Common myeloid progenitor, CD34-positive (primary cell): ENCODE measurements around the gene C17orf75.

ENCODE experiments used
- CTCF ChIA-PET: fragments of 350-600 bp; sonication (Branson Sonifier 250); formaldehyde crosslinking; loops from one replicate; lab custom pipeline; 2021; ENCODE audit warnings: antibody characterized with exemption; lab: Charles Lee
- POLR2A ChIA-PET: fragments of 350-600 bp; sonication (Branson Sonifier 250); formaldehyde crosslinking; loops from one replicate; lab custom pipeline; 2021; ENCODE audit warnings: antibody characterized with exemption; lab: Charles Lee
- DNase-seq, 3 donors: peaks; one replicate each; pipeline versions ENCODE4 v3.0.0 to v3.0.0-alpha.2; 2013
- H3K27ac ChIP-seq, 2 experiments: 1 replicate in 1 of 2; 2 replicates in 1 of 2; pipeline ENCODE4 v1.7.0; 2013; ENCODE audit warnings: inconsistent platforms in 2 of 2, low read length in 2 of 2, mild to moderate bottlenecking in 2 of 2, low read depth in 1 of 2, moderate library complexity in 1 of 2; ENCODE audit not compliant: severe bottlenecking in 2 of 2, insufficient read depth in 1 of 2, poor library complexity in 1 of 2
- H3K27me3 ChIP-seq, 5 experiments: replicated peaks in 2 of 5; 1 replicate in 3 of 5; 2 replicates in 2 of 5; pipeline versions ENCODE4 v1.6.1 to v1.7.0; 2013; ENCODE audit warnings: low read length in 4 of 5, mild to moderate bottlenecking in 2 of 5, moderate library complexity in 2 of 5, inconsistent platforms in 1 of 5; ENCODE audit not compliant: insufficient read depth in 5 of 5, control insufficient read depth in 4 of 5
- H3K36me3 ChIP-seq, 4 experiments: 1 replicate in 2 of 4; 2 replicates in 2 of 4; pipeline versions ENCODE4 v1.6.1 to v1.7.0; 2013; ENCODE audit warnings: low read length in 3 of 4, control low read depth in 1 of 4, mild to moderate bottlenecking in 1 of 4; ENCODE audit not compliant: control insufficient read depth in 4 of 4, insufficient read depth in 4 of 4
- H3K4me1 ChIP-seq, 4 experiments: 1 replicate in 3 of 4; 2 replicates in 1 of 4; pipeline versions ENCODE4 v1.6.1 to v1.7.1; 2013; ENCODE audit warnings: low read length in 3 of 4, mild to moderate bottlenecking in 3 of 4, control low read depth in 1 of 4, inconsistent platforms in 1 of 4, moderate library complexity in 1 of 4; ENCODE audit not compliant: control insufficient read depth in 4 of 4, insufficient read depth in 4 of 4; ENCODE audit errors: control extremely low read depth in 1 of 4
- H3K4me3 ChIP-seq, 7 experiments: 1 replicate in 4 of 7; 2 replicates in 3 of 7; pipeline versions ENCODE4 v1.5.1 to v1.7.0; 2013; ENCODE audit warnings: mild to moderate bottlenecking in 7 of 7, low read length in 6 of 7, moderate library complexity in 6 of 7, inconsistent platforms in 2 of 7, low read depth in 2 of 7, control low read depth in 1 of 7; ENCODE audit not compliant: insufficient read depth in 4 of 7, control insufficient read depth in 1 of 7; ENCODE audit errors: extremely low read depth in 1 of 7
- H3K9me3 ChIP-seq, 5 experiments: 1 replicate in 4 of 5; 2 replicates in 1 of 5; pipeline versions ENCODE4 v1.6.1 to v1.7.1; 2013; ENCODE audit warnings: low read length in 4 of 5, mild to moderate bottlenecking in 2 of 5, inconsistent platforms in 1 of 5, low read depth in 1 of 5, moderate library complexity in 1 of 5; ENCODE audit not compliant: control insufficient read depth in 4 of 5, insufficient read depth in 2 of 5; ENCODE audit errors: control extremely low read depth in 1 of 5
- WGBS: methylation state at CpG from one replicate; pipeline ENCODE4 v1.1.5; 2013; ENCODE audit not compliant: insufficient coverage; 5-methylcytosine and 5-hydroxymethylcytosine counted together

Gene C17orf75

DNA sequence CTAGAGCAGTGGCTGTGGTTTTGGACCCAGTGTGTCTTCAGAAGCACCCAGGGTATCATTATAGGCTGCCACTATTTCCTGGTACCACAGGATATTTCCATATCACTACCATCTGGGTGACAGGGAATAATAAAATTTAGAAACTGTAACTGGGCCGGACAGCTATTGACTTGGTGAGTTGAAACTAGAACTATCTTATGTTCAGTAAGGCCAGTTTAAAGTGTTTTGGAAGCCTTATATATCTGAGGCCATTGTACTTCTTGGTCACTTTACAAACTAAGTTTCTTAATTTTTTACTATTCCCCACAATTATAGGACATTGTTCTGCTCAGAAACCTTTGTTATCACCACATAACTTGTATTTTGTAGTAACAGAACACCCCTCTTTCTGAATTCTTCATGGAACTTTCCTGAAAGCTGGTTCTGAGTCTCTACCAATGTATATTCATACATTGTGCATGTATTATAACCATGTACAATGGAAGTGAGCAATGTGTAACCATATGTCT, 42.0 kb upstream of the C17orf75 start:
- Histone ChIP-seq H3K4me1 (no peaks in the 10 kb centered on the region), H3K27me3 (no peaks in the 10 kb centered on the region), H3K9me3 (no peaks in the 10 kb centered on the region), H3K36me3 (peaks cover 5 to 39% (median 27%) of the 10 kb centered on the region in 4 experiments), H3K4me3 (no peak overlapping the region), H3K27ac (no peak overlapping the region)
- ChIA-PET CTCF (no interaction called here), POLR2A (no interaction called here)
- no peak for DNase-seq
- no CpG with 5 or more reads among the region's 1 CpG for WGBS

DNA sequence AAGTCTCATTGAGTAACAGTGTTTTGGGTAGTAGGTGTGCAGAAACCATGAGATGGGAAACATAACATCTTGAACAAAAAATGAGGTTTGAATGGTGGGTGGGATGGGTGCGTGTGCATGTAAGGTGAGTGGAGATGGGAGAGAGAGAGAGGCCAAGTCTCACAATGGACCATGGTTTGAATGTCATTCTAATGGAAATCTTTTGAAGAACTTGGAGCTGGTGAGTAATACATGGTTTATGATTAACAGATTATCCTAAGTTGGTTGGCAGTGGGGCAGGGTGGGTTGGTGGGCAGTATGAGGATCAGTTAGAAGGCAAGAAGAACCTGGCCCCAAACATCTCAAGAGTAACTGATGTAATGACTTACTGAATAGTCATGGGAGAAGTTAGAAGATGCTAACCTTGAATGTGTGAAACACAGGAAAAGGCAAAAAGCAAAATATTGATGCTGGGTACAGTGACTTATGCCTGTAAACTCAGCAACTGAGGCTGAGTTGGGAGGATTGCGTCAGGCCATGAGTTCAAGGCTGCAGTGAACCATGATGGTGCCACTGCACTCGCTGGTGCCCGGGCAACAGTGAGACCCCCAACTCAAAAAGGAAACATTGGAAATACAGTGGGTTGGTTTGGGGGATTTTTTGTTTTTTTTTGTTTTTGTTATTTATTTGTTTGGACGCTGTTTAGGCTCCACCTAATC, 40.7 kb upstream of the C17orf75 start:
- Histone ChIP-seq H3K36me3 (peaks cover 8 to 52% (median 37%) of the 10 kb centered on the region in 4 experiments), H3K27me3 (no peaks in the 10 kb centered on the region), H3K4me1 (no peaks in the 10 kb centered on the region), H3K9me3 (no peaks in the 10 kb centered on the region), H3K4me3 (no peak overlapping the region), H3K27ac (no peak overlapping the region)
- no peak for DNase-seq
- WGBS = 100% methylated on average over 2 of the region's 5 CpGs
- ChIA-PET POLR2A (no interaction called here), CTCF (no interaction called here)

GRCh38 chr17:32370426-32370825, 28.5 kb upstream of the C17orf75 start:
- Histone ChIP-seq H3K27ac (no peak overlapping the region), H3K36me3 (peaks cover 39 to 91% (median 69%) of the 10 kb centered on the region in 4 experiments), H3K4me1 (no peaks in the 10 kb centered on the region), H3K27me3 (no peaks in the 10 kb centered on the region), H3K4me3 (no peak overlapping the region), H3K9me3 (no peaks in the 10 kb centered on the region)
- POLR2A ChIA-PET = interaction anchor here (1.2 kb wide), 1 partner anchor 8 kb away, joined by 4 read pairs; no protein-coding TSS in a partner anchor
- CTCF ChIA-PET = interaction anchor here (0.7 to 1.7 kb wide), 3 partner anchors 9 to 16 kb away, joined by 3 read pairs; no protein-coding TSS in a partner anchor
- WGBS = no CpG with 5 or more reads among the region's 1 CpG
- DNase-seq = no peak

- Histone ChIP-seq H3K4me1 (no peaks in the 10 kb centered on the region), H3K27me3 (no peaks in the 10 kb centered on the region), H3K36me3 (peaks cover 31 to 90% (median 76%) of the 10 kb centered on the region in 4 experiments), H3K4me3 (no peak overlapping the region), H3K9me3 (no peaks in the 10 kb centered on the region), H3K27ac (no peak overlapping the region)
- no CpG with 5 or more reads among the region's 1 CpG for WGBS
- ChIA-PET POLR2A (no interaction called here), CTCF (interaction anchor here (1.1 kb wide), 1 partner anchor 84 kb away, joined by 3 read pairs; no protein-coding TSS in a partner anchor)
- DNase-seq = no peak
Measured at GRCh38 chr17:32361270-32361669, 19.3 kb upstream of the C17orf75 start.

DNA sequence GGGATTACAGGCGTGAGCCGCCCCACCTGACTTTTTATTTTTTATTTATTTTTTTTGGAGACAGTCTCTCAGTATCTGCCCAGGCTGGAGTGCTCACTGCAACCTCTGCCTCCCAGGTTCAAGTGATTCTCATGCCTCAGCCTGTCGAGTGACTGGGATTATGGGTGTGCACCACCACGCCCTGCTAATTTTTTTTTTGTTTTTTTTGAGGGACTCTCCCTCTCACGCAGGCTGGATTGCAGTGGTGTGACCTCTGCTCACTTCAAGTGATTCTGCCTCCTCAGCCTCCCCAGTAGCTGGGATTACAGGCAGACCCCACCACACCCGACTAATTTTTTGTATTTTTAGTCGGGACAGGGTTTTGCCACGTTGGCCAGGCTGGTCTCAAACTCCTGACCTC, 15.6 kb upstream of the C17orf75 start:
- DNase-seq = no peak
- Histone ChIP-seq H3K9me3 (no peaks in the 10 kb centered on the region), H3K27me3 (no peaks in the 10 kb centered on the region), H3K27ac (no peak overlapping the region), H3K36me3 (peaks cover 33 to 89% (median 65%) of the 10 kb centered on the region in 4 experiments), H3K4me3 (no peak overlapping the region), H3K4me1 (peaks cover 0 to 8% (median 4%) of the 10 kb centered on the region in 4 experiments)
- 93% methylated on average over 6 of the region's 8 CpGs for WGBS
- ChIA-PET POLR2A (interaction anchor here (0.8 to 0.9 kb wide), 2 partner anchors 8 to 11 kb away, joined by 3 read pairs; partner anchors contain the start of gene ZNF207), CTCF (no interaction called here)

GRCh38 chr17:32356750-32357149, 14.8 kb upstream of the C17orf75 start:
- CTCF ChIA-PET = no interaction called here
- Histone ChIP-seq H3K9me3 (no peaks in the 10 kb centered on the region), H3K4me1 (peaks cover under 1 to 16% (median 10%) of the 10 kb centered on the region in 4 experiments), H3K36me3 (peaks cover 33 to 85% (median 59%) of the 10 kb centered on the region in 4 experiments), H3K27ac (no peak overlapping the region), H3K27me3 (no peaks in the 10 kb centered on the region), H3K4me3 (no peak overlapping the region)
- no CpG with 5 or more reads among the region's 5 CpGs for WGBS
- POLR2A ChIA-PET = no interaction called here
- no peak for DNase-seq

DNA sequence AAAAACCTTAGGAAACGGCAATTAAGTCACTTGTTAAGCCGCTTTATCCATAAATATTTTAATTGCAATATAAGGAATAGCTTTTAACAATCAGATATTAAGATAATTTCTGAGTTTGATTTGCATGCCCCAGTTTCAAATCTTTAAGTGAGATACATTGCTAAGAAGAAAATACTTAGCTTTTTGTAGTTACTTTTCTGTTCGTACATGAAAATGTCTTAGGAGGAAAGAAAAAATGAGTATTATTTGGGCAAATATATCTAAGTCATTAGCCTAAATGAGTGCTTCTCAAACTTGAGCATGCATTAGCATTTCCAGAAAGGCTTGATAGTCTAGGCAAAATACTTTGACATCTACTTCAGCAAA, 14.4 kb upstream of the C17orf75 start:
- Histone ChIP-seq H3K27me3 (no peaks in the 10 kb centered on the region), H3K27ac (no peak overlapping the region), H3K9me3 (no peaks in the 10 kb centered on the region), H3K4me3 (no peak overlapping the region), H3K4me1 (peaks cover 4 to 20% (median 12%) of the 10 kb centered on the region in 4 experiments), H3K36me3 (peaks cover 30 to 81% (median 58%) of the 10 kb centered on the region in 4 experiments)
- CTCF ChIA-PET = no interaction called here
- no peak for DNase-seq
- POLR2A ChIA-PET = no interaction called here
- WGBS = 100% methylated on average over 1 of the region's 3 CpGs
